ENCODE results near the gene ZBTB32. TPM values are rescaled to one million over a fixed set of nuclear protein-coding genes. Genes with fewer than 3 reads are reported as not detected.

ZBTB32 gene
- total RNA-seq, 1 experiment from 2014 or later = 0.13 TPM

DNA sequence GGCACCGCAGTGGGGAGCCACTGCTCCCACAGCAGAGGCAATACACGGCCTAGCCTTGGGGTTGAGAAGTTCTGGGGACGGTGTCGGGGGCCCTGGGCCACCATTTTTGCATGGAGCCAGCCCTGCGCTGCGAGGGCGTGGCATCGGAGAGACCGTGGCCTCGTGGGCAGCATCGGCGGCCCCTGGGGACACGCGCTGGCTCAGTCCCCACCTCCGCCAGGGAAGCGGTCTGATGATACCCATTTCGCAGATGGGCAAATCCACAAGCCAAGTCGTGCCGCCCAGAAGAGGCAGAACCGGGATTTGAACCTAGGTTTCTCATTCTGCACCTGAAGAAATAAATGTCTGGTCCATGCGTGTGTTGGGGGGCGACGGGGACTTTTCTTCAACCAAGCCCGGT lies 39.2 kb upstream of the ZBTB32 start:
- Histone ChIP-seq H3K9me3 (ENCODE audit: control insufficient read depth, low read depth, low read length) (no peaks in the 10 kb centered on the region), H2BK20ac (ENCODE audit: low read depth, low read length, poor library complexity, severe bottlenecking) (no peak overlapping the region), H2AK5ac (ENCODE audit: insufficient read length, low read length) (no peak overlapping the region), H3K23me2 (ENCODE audit: insufficient read length, low read depth, low read length, poor library complexity, severe bottlenecking) (no peaks in the 10 kb centered on the region), H2BK12ac (ENCODE audit: insufficient read length, low read depth, low read length) (no peak overlapping the region), H3K27ac (ENCODE audit: insufficient read length, low read depth, low read length) (no peak overlapping the region), H3K4me2 (ENCODE audit: insufficient read depth, insufficient read length, low read length) (no peak overlapping the region), H4K91ac (ENCODE audit: insufficient read length, low read depth, low read length) (no peak overlapping the region), H3K18ac (ENCODE audit: insufficient read length, low read depth, low read length) (no peak overlapping the region), H3T11ph (ENCODE audit: low read length) (no peak overlapping the region), H4K20me1 (ENCODE audit: control insufficient read depth, insufficient read depth, insufficient read length) (no peaks in the 10 kb centered on the region), H2AFZ (ENCODE audit: low read length) (no peak overlapping the region), H3K27me3 (ENCODE audit: insufficient read depth, low read length) (no peaks in the 10 kb centered on the region), H3K79me1 (ENCODE audit: insufficient read depth, low read depth, low read length, poor library complexity, severe bottlenecking) (no peaks in the 10 kb centered on the region), H2BK120ac (ENCODE audit: low read depth, low read length, poor library complexity, severe bottlenecking) (no peak overlapping the region), H3K23ac (ENCODE audit: insufficient read length, low read depth, low read length) (no peak overlapping the region), H2BK5ac (ENCODE audit: insufficient read length, low read length) (no peak overlapping the region), H3K4ac (ENCODE audit: low read depth, low read length) (no peak overlapping the region), H3K9ac (ENCODE audit: extremely low read depth, insufficient read length, low read length) (no peak overlapping the region), H3K14ac (ENCODE audit: insufficient read depth, low read length) (no peak overlapping the region), H4K8ac (replicated peaks; ENCODE audit: insufficient read length, low read depth, low read length) (no peak overlapping the region), H3K56ac (ENCODE audit: insufficient read length, low read depth, low read length) (no peak overlapping the region), H4K5ac (ENCODE audit: insufficient read length, low read depth, low read length) (no peak overlapping the region), H2BK15ac (ENCODE audit: low read depth, low read length) (no peak overlapping the region), H3K4me1 (ENCODE audit: insufficient read depth, low read length) (no peaks in the 10 kb centered on the region), H3K79me2 (ENCODE audit: insufficient read depth, low read length) (no peaks in the 10 kb centered on the region)
- H3K27me3 Mint-ChIP-seq (ENCODE audit: low read depth) = peaks cover 9% of the 10 kb centered on the region
- H3K4me3 Mint-ChIP-seq = no peak overlapping the region
- no peaks in the 10 kb centered on the region for H3K9me3 Mint-ChIP-seq
- no CpG with 5 or more reads among the region's 24 CpGs for WGBS (ENCODE audit: extremely low coverage, insufficient read length, low lambda C conversion rate)
- H3K4me1 Mint-ChIP-seq = peaks cover 4% of the 10 kb centered on the region in 2 experiments; a peak in 2 of 4 replicates
- H3K36me3 Mint-ChIP-seq (ENCODE audit: insufficient read depth in 1 of 3, low read depth in 3 of 3) = peaks cover 19 to 41% (median 33%) of the 10 kb centered on the region in 3 experiments
- DNase-seq = no peak
- no peak overlapping the region for H3K27ac Mint-ChIP-seq
- TF ChIP-seq, protein P1, sequence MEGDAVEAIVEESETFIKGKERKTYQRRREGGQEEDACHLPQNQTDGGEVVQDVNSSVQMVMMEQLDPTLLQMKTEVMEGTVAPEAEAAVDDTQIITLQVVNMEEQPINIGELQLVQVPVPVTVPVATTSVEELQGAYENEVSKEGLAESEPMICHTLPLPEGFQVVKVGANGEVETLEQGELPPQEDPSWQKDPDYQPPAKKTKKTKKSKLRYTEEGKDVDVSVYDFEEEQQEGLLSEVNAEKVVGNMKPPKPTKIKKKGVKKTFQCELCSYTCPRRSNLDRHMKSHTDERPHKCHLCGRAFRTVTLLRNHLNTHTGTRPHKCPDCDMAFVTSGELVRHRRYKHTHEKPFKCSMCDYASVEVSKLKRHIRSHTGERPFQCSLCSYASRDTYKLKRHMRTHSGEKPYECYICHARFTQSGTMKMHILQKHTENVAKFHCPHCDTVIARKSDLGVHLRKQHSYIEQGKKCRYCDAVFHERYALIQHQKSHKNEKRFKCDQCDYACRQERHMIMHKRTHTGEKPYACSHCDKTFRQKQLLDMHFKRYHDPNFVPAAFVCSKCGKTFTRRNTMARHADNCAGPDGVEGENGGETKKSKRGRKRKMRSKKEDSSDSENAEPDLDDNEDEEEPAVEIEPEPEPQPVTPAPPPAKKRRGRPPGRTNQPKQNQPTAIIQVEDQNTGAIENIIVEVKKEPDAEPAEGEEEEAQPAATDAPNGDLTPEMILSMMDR (conservative IDR thresholded peaks at IDR 0.05) = no peak

Measured in H9 (cell line).